ENCODE results near the gene ZNF791.
"Not testable (repeated sequence)": the region's sequence is repeated elsewhere in the genome, so short reads cannot be mapped to it uniquely, and the experiment has no call there.

ZNF791 gene

GRCh38 chr19:12636631-12637030 is 25.9 kb downstream of the ZNF791 start:
- DNase-seq (ENCODE audit: low spot score): no peak
- TF ChIP-seq CTCF (IDR thresholded peaks at IDR 0.05; ENCODE audit: extremely low read depth, missing control alignments): no peak

- DNase-seq (ENCODE audit: low spot score): no peak
- no peak for TF ChIP-seq CTCF (IDR thresholded peaks at IDR 0.05; ENCODE audit: extremely low read depth, missing control alignments)
These were observed 28.0 kb downstream of the ZNF791 start for GRCh38 chr19:12638611-12639182.

- DNase-seq (ENCODE audit: low spot score): peak; percentile 87
- TF ChIP-seq CTCF (IDR thresholded peaks at IDR 0.05; ENCODE audit: extremely low read depth, missing control alignments): peak; percentile 89
These were observed 29.3 kb downstream of the ZNF791 start for GRCh38 chr19:12639901-12640613.

- no peak for TF ChIP-seq CTCF (IDR thresholded peaks at IDR 0.05; ENCODE audit: extremely low read depth, missing control alignments)
- no peak for DNase-seq (ENCODE audit: low spot score)
These were observed 30.7 kb downstream of the ZNF791 start for GRCh38 chr19:12641456-12641855.

GRCh38 chr19:12642506-12642905 is 31.8 kb downstream of the ZNF791 start:
- no peak for DNase-seq (ENCODE audit: low spot score)
- no peak for TF ChIP-seq CTCF (IDR thresholded peaks at IDR 0.05; ENCODE audit: extremely low read depth, missing control alignments)

GRCh38 chr19:12643716-12644115 is 33.0 kb downstream of the ZNF791 start:
- DNase-seq (ENCODE audit: low spot score): not testable (repeated sequence)

- no peak for DNase-seq (ENCODE audit: low spot score)
- no peak for TF ChIP-seq CTCF (IDR thresholded peaks at IDR 0.05; ENCODE audit: extremely low read depth, missing control alignments)
These were observed 35.8 kb downstream of the ZNF791 start for GRCh38 chr19:12646551-12646950.

GRCh38 chr19:12647047-12647446 is 36.3 kb downstream of the ZNF791 start:
- no peak for DNase-seq (ENCODE audit: low spot score)

More at GRCh38 chr19:12647047-12647446, 36.3 kb downstream of the ZNF791 start:
- TF ChIP-seq CTCF (IDR thresholded peaks at IDR 0.05; ENCODE audit: extremely low read depth, missing control alignments): no peak

Data from GM20000 (cell line).